Gastrocnemius medialis (tissue), 4 donors: ENCODE measurements around the gene NUP54.

ENCODE experiments used
- POLR2A ChIP-seq, 2 donors: fragments of 450-650 bp; IDR thresholded peaks; one replicate each; pipeline ENCODE4 v1.6.1; 2017; ENCODE audit warnings: antibody characterized with exemption in 2 of 2, mild to moderate bottlenecking in 2 of 2, moderate library complexity in 2 of 2
- TF ChIP-seq, protein P1 (sequence below), 5 experiments: fragments of 450-650 bp in 3 of 5; fragments of 200-600 bp in 2 of 5; sonication (generic) in 2 of 5; IDR thresholded peaks in 4 of 5; conservative IDR thresholded peaks in 1 of 5; 1 replicate in 4 of 5; 2 replicates in 1 of 5; pipeline ENCODE4 v1.5.1; 2016 to 2019; ENCODE audit warnings: antibody characterized with exemption in 5 of 5, mild to moderate bottlenecking in 3 of 5, moderate library complexity in 3 of 5

DNA sequence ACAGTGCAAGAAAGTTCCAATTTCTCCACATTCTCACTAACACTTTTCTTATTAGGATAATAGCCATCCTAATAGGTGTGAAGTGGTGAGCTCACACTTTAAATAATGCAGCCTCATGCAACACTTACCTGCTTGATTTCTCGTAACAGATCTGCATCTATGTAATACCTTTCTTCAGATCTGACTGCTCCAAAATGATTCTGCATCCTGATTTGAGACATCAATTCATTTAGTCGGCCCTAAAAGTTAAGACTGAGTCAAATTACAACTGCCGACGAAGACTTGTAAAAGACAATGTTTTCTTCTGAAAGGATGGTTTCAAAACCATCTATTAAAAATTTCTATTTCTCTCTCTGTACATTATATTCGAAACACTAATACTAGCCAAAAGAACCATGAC, 30.7 kb downstream of the NUP54 start:
- TF ChIP-seq, protein P1, sequence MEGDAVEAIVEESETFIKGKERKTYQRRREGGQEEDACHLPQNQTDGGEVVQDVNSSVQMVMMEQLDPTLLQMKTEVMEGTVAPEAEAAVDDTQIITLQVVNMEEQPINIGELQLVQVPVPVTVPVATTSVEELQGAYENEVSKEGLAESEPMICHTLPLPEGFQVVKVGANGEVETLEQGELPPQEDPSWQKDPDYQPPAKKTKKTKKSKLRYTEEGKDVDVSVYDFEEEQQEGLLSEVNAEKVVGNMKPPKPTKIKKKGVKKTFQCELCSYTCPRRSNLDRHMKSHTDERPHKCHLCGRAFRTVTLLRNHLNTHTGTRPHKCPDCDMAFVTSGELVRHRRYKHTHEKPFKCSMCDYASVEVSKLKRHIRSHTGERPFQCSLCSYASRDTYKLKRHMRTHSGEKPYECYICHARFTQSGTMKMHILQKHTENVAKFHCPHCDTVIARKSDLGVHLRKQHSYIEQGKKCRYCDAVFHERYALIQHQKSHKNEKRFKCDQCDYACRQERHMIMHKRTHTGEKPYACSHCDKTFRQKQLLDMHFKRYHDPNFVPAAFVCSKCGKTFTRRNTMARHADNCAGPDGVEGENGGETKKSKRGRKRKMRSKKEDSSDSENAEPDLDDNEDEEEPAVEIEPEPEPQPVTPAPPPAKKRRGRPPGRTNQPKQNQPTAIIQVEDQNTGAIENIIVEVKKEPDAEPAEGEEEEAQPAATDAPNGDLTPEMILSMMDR (IDR thresholded peaks at IDR 0.05 in 4 of 5, conservative IDR thresholded peaks at IDR 0.05 in 1 of 5), result no peak
- TF ChIP-seq POLR2A (IDR thresholded peaks at IDR 0.05), result no peak
